Purkinje cell (primary cell): ENCODE results near the gene TDRD1. TPM values are rescaled to one million over a fixed set of nuclear protein-coding genes. Genes with fewer than 3 reads are reported as not detected.

Experiments
- polyA plus RNA-seq: library from polyadenylated mRNA; unstranded; fragments of >200 nt; fragmentation: Nextera tagmentation; gene quantifications from 2 replicates; pipeline ENCODE4 v1.2.1, GENCODE V29; 2014

Gene TDRD1
- polyA plus RNA-seq = 3.0 and 4.3 TPM in 2 replicates

DNA sequence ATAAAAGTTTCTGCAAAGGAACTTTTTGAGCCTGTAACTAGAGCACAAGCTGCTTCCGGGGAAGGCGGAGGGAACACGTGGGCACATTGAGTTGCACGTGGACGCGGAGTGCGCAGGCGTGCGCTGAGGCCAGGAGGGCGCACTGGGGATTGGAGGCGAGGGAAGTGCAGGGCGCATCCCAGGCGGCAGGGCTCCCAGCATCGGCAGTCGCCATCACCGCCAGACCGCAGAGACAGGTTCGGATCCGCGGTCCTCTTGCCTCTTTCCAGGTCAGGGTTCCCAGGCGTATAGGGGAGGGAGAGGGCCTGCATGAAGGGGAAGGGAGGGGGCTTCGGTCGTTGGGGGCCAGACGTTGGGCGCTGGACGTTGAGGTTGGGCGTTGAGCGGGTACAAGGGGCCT lies at the start of gene TDRD1:
Gene TDRD1 (plus strand): TSS at position 206 of the 400 bp plus-strand sequence. CDS start 8,479 bp downstream, outside the sequence.

DNA sequence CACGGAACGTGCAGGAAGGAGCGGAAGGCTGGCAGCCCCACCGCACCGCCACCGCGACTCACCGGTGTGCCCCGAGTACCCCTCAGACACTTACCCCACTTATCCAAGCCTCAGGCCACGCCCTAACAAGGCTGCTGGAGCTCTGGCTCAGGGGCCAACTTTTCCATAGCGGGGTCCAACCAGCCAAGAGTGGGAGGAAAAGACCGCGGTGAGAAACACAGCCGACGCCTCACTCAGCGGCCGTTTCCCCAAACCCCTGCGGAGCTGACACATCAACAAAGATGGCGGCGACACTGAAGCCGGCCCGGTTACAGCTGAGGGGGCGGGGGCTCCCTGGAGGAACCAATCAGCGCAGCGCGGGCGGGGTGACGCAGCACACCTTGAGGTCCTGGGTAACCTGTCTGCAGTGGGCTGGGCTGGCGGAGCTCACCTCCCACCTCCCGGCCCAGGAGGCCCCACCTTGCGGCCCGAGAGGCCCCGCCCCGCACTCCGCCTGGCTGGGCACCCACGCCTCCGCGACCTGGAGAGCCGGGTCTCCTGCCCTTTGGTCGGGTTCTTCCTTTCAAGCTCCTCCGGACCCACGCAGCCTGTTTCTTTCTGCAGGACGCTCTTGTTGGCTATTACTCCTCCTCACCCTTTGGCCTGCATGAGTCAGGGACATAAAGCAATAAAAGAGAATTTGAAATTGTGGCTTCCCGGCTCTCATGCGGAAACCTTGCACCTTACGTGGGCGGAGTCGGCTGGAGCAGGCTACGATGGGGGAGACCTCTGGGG lies 5.0 kb upstream of the TDRD1 start, which contains the start of gene CCDC186:
Gene CCDC186 (minus strand): TSS at position 283 of the 774 bp plus-strand sequence. CDS start 10,935 bp downstream, outside the sequence.

DNA sequence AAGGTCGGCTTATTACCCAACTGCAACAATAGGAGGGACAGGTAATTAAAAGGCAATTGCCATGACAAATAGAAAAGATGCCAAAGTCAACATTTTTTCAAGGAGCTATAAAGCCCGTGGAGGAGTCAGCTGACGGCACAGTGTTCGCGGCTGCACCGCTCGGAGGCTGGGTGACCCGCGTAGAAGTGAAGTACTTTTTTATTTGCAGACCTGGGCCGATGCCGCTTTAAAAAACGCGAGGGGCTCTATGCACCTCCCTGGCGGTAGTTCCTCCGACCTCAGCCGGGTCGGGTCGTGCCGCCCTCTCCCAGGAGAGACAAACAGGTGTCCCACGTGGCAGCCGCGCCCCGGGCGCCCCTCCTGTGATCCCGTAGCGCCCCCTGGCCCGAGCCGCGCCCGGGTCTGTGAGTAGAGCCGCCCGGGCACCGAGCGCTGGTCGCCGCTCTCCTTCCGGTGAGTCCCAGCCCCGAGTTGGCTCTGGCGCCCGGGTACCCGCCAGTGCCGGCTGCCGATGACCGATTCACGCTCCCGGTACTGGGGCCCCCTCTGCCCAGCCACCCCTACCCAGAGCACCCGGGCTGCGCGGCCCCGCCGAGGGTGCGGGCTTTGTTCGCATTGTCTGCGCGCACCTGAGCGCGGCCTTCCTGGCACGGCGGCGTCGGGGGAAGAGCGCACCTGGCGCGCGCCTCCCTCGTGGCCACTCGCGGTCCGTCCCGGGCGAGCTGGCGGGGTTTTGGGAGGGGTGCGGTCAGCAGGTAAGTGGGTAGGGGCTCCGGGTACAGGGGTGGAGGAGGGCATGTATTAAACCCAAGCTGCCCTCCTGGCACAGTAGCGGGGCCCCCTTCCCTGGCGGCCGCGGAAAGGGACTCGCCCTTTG lies 60.2 kb downstream of the TDRD1 start, which contains the start of gene VWA2:
Gene VWA2 (plus strand): TSS at position 138 of the 877 bp plus-strand sequence. CDS start 9,460 bp downstream, outside the sequence.

Other genes starting within 250 kb of the TDRD1 start
- gene ADRB1, start 135.5 kb upstream of the TDRD1 start, polyA plus RNA-seq = 0.91 and 2.9 TPM in 2 replicates
- gene CCDC186, start 5.2 kb upstream of the TDRD1 start, polyA plus RNA-seq = 21.7 and 34.6 TPM in 2 replicates
- not detected in 2 replicates for gene VWA2, start 59.9 kb downstream of the TDRD1 start, polyA plus RNA-seq
- gene AFAP1L2, start 225.1 kb downstream of the TDRD1 start, polyA plus RNA-seq = 0.62 and 2.6 TPM in 2 replicates